GM21717 (cell line): ENCODE data around the gene OTC.

Source experiments
- ATAC-seq: cut with Tn5 transposase; IDR thresholded peaks from one replicate; pipeline ENCODE4 v1.9.1; 2021; ENCODE audit warnings: mild to moderate bottlenecking, moderate library complexity; ENCODE audit not compliant: unreplicated experiment

OTC gene

DNA sequence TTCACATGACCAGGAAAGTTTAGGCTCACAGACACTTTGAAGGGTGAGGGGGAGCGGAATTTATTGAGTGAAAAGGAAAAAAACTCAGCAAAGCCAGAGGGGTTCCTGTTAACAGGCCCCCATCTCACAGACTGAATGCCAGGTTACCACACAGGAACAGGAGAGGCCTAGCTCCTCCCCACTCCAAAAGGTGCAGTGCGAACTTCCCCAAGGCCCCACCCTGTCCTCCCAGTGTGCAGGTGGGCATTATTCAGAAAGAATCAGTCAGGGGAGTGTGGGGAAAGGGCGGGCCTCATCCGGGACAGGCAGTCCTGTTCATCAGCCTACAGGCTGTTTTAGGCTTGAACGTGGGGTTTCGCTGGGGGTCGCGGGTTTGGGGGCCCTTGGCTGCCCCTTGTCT is 4.0 kb downstream of the OTC start:
- ATAC-seq = no peak

GRCh38 chrX:38357747-38358673 is 5.6 kb downstream of the OTC start:
- ATAC-seq = no peak

DNA sequence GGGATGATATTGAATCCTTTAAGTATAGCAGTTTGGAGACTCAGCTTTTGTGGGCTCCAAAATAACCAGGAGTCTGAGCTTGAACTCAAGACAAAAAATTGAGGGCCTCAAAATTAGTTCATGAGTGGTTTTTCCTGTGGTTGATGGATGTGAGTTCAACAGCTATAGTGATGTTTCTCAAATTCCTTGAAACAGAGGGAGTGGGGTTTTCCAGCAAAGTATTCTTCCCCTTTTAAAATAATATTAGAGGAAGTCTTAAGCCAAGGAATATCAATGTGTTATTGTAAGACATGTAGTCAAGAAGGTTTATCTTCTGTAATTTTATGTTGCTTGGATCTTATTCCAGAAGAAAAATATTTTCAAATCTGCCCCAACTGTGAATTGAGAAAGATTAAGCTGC is 10.6 kb downstream of the OTC start:
- ATAC-seq = no peak

DNA sequence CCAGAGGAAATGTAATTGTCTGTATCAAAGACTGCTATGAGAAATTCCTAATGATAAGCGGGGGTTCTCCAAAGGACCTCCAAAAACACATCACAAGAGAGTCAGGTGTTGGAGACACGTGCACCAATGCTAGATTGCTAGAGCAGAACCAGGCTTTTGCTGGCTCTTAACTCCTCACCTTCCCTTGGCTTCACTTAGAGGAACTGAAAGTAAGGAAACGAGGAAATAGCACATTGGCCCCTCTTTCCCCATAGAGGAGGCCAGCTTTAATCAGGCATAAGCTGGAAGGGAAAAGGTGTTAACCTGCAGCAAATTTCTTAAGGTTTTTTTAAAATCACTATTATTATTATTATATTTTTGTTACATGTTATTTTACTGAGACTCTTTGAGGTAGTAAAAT is 13.6 kb downstream of the OTC start:
- no peak for ATAC-seq

DNA sequence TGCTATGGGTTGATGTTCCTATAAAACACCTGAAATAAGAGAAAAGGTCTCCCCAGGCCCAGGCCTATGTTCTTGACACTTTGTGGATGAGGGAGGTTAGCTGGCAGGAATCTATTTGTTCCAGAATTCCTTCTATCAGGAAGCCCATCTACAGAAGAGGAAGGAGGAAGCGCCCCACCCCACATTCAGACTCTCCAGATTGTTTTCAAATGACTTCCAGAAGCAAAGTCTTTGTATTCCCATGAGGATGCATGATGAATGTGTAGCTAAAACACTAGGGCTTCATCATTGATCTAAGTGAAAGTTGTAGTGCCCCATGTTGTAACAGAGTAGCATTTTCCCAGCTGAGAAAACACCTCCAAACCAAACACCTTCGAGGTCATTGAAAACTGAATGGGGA is 16.4 kb downstream of the OTC start:
- ATAC-seq = no peak

DNA sequence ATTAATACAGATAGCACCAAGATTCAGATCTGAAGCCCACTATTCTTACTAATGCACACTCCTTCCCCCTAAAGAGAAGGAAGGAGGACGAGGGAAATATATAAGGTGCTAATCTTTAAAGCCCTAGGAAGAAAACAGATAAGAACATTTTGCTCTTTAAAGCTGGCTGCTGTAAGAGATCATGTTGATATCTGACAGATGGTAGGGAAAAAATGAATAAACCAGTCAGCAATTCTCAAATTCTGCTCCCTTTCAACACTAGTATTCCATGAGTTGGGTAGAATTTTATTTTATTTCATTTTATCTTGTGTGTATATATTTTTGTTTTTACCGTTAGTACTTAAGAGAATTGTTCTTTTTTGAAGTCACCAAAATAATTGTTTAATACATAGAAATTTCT is 19.2 kb downstream of the OTC start:
- no peak for ATAC-seq

DNA sequence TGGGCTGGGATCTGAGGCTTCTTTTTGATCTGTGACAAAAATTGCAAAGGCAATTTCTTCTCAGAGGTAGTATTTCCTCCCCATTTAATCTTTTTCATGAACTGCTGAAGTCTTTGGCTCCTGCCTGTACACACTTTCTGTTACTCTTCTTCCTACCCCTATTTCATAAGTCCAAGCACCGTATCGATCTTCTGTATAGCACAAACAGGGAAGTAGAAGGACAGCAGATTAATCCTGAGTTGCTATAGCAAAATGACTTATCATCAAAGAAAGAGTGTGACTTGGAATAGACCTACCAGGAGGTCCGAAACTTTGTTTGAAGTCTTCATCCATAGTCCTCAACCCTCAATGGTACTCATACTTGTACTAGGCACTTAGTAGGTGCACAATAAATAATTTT is 22.0 kb downstream of the OTC start:
- ATAC-seq = no peak

DNA sequence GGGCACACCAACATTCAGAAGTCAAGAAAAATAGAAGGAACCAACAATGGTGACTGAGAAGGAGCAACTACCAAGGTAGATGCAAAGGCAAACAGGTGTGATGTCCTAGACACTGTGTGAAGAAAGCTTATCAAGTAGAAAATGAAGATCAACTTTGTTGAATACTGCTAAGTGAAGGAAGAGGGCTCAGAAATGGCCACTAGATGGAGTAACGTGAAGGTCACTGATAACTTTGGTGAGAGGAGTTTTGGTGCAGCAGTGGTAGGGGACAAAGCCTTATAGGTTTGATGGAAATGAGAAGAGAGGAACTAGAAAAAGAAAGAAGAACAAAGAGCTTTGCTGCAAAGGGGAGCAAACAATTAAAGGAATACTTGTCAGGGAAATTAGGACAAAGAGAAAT is 23.5 kb downstream of the OTC start:
- ATAC-seq = no peak

GRCh38 chrX:38376747-38377146 is 24.3 kb downstream of the OTC start:
- no peak for ATAC-seq

GRCh38 chrX:38379088-38379487 is 26.7 kb downstream of the OTC start:
- ATAC-seq = no peak

DNA sequence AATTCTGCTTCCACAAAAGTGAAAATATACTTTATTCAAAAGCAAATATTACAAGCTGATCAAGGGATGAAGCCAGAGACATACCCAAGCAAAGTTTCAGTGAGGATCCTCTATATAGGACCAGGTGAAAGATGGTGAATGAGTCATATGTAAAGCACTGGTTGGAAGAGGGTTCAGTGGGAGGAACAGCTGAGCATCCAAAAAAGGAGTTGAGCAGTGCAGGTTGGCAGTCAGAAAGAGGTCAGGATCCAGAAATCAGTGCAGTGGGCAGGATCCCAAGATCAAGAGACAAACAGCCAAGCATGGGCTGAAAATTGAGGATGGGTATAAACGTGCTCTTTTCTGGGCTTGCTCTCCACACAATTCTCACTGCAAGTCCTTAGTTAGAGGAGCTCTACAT is 30.3 kb downstream of the OTC start:
- ATAC-seq = no peak

GRCh38 chrX:38400389-38400910 is 48.0 kb downstream of the OTC start:
- ATAC-seq = no peak

DNA sequence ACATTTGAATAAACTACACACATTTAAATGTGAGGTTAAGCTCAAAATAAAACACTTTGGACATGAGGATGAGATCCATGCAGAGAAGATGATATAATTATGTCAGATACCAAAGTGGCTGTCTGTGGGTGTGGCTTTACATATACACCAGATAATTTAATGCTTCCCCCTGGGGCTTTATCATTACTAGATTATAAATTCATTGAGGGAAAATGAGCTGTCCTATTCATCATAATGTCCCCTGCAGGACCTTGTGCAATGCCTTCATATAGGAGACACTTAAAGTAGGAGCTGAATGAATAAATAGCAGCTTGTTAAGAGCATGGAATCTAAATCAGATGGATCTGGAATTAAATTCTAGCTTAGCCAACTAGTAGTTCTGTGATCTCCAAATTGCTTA is 49.7 kb downstream of the OTC start:
- no peak for ATAC-seq

DNA sequence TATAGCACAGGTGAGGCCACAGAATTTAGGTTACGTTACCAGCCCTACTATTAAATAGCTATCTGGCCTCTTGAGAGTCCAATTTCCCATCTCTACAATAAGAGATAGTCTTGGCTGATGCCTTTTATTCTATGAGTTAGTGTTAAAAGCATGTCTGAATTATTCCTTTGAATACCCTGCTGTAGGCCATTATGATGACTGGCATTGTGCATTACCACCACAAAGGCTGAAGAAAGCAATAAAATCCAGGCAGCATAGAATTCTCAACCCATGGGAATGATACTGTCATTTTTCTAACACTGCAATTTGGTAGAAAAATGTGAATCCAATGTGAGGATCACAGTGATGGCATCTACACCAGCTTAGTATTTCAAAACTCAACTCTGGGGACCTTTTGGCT is 51.4 kb downstream of the OTC start:
- no peak for ATAC-seq

DNA sequence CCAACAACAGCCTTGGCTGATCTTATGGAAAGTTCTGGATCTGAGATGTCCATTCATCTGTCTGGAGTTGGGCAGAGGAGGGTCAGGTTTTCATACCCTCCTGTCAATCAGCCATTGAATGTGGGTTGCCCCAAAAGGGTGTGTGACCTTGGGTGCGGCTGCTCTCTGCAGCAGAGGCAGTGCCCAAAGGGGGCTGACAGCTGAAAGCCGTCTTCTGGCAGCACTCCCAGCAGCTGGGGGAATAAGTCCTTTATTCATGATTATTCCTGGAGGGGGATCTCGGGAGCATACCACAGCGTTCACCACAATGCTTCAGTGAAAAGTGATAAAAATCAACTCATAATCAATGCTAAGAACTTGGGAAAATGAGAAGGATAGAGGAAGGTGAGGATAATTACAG is 54.7 kb downstream of the OTC start:
- ATAC-seq = no peak

GRCh38 chrX:38409289-38409688 is 56.9 kb downstream of the OTC start:
- no peak for ATAC-seq

DNA sequence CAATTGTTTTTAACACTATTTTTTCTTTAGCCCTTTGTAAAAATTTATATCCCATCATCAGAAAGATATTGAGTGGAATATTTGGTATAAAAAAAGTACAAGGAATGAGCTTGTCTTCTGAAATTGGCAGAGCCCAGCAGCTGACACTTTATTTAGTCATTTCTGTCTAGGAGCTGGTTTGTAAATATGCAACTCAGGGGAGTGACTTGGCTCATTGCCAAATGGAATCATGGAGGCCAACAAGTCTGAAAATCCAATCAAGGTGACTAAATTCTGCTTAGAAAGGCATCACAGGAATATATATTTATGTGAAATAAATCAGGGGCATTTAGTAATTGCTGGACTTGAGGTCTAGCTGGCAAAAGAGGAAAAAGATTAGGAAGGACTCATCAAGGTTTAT is 74.4 kb downstream of the OTC start:
- no peak for ATAC-seq

- no peak for ATAC-seq
Observed at GRCh38 chrX:38431525-38431924, 79.1 kb downstream of the OTC start.

DNA sequence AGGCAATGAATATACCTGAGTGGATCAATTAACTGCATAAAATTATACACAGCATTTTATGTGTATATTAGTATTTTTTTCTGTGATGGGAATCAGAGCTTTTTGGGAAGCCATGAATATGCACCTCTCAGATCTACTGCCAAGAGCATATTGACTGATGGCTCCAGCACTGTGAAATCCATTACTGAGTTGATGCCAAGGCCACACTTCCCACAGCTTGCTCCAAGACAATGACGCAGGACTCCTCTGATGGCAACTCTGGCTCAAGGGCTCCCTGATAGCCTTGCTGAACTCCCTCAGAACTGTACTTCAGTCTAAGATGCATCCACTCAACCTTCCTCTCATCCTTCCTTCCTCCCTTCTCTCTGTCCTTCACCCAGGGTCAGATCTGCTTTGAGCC is 82.7 kb downstream of the OTC start:
- no peak for ATAC-seq

DNA sequence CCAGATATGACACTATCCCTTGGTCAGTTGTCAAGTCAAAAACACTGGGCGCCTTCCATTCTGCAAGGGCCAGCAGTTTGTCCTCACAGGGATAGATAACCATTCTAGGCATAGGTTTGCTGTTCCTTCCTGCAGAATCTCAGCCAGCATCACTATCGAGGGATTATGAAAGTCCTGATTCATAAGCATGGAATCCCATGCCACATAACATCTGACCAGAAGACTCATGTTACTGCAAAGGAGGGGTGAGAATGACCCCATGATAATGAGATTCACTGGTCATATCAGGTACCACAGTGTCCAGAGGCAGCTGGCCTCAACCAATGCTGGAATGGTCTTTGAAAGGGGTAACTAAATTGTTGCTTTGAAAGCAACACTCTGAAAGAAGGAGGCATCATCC is 84.7 kb downstream of the OTC start:
- ATAC-seq = no peak

GRCh38 chrX:38438321-38438720 is 85.9 kb downstream of the OTC start:
- ATAC-seq = no peak

GRCh38 chrX:38452603-38453002 is 100.2 kb downstream of the OTC start:
- no peak for ATAC-seq

- ATAC-seq = no peak
Observed at GRCh38 chrX:38458071-38458470, 105.7 kb downstream of the OTC start.
